Embryonic facial prominence (tissue), 1 donor: ENCODE data around the gene LILRA6.
"Not testable (repeated sequence)": the region's sequence is repeated elsewhere in the genome, so short reads cannot be mapped to it uniquely, and the experiment has no call there.

Experiments used
- DNase-seq: peaks from one replicate; pipeline ENCODE4 v3.0.0-alpha.2; 2016; ENCODE audit errors: extremely low spot score

The LILRA6 gene

GRCh38 chr19:54262470-54262869 lies 19.9 kb upstream of the LILRA6 start:
- DNase-seq: no peak

GRCh38 chr19:54262066-54262465 lies 19.5 kb upstream of the LILRA6 start:
- no peak for DNase-seq

DNA sequence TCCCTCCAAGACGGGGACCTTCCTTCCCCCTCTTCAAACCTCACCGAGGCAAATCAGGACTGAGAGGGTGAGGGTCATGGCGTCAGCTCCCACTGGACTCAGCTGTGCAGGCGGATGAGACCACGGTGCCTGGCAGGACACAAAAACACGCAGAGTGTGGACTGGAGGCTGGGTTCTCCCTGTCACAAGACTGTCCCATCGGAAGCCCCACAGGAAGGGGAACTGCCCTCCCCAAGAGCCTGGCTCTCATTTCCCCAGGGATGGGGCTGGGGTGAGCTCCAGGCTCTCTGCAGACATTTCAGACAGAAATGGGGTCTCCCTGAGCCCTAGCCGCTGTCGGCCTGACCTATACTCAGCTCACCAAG lies 14.5 kb upstream of the LILRA6 start, which contains the start of gene LILRB5:
Gene LILRB5, minus strand, starts transcription at position 158 of the 365 bp plus-strand sequence. Its CDS starts 80 bp downstream, at position 78.
- DNase-seq: no peak

DNA sequence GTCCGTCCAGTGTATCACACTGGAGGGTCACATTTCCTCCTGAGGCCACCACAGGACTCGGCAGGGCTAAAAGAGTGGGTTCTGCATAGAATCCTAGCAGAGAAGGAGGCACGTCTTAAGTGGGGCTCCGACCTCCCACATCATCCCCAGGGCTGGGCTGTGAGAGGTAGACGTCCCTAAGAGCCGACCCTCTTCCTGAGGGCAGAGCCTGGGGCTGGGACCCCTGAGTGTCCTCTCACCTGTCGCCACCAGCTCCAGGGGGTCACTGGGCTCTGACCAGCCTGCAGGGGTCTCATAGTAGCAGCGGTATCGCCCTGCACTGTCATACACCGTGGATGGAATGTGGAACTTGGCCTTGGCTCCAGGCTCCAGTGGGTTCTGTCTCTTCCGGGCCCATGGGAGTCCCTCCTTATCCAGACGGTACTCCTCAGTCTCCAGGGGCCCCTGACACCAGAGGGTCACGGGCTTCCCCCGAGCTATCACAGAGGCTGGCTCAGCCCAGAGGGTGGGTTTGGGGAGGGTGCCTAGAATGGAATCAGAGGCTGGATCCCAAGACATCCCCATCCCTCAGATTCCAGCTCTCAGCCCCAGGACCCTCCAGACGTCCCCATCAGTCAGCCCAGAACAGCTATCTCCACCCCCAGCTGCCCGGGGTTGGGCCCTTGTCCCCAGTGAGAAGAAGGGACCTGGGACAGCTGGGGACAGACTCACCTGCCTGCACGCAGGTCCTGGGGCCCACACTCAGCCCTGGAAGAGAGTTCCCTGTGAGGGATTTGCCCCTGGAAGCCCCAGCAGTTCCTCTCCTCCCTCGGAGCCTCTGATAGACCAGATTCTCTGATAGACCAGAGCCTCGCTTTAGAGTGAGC lies 13.9 kb upstream of the LILRA6 start:
- DNase-seq: no peak

- DNase-seq: no peak
Observed at GRCh38 chr19:54255105-54255775, 12.7 kb upstream of the LILRA6 start.

DNA sequence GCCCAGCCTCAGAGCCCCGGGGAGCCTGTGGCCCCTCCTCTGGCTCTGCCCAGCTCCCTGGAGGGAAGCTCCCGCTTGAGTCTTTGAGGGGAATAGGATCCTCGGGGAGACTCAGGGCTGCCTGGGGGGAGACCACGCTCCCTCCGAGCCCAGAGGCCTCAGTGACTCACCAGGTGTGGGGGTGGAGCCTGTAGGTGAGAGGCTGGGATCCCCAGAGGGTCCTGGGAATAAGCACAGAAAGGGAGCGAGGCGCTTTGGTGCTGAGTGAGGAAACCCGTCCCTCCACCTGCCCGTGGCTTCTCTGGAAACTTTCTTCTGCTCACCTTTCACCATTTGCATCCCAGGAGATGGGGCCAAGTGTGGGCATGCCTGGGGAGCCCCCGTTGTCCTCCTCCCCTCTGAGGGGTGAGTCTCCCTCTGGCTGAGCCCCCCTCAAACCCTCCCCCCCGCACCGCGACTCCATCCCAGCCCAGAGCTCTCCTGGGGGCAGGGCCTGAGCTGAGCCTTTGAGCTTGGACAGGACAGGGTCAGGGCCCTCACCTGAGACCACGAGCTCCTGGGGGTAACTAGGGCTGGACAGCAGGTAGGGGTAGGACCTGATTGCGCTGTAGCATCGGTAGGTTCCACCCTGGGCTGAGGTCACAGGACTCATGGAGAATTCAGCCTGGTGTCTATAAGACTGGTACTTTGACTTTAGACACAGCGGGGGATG lies 11.8 kb upstream of the LILRA6 start:
- no peak for DNase-seq

- no peak for DNase-seq
Observed at GRCh38 chr19:54253331-54254194, 11.0 kb upstream of the LILRA6 start.

GRCh38 chr19:54252845-54253244 lies 10.3 kb upstream of the LILRA6 start:
- no peak for DNase-seq

DNA sequence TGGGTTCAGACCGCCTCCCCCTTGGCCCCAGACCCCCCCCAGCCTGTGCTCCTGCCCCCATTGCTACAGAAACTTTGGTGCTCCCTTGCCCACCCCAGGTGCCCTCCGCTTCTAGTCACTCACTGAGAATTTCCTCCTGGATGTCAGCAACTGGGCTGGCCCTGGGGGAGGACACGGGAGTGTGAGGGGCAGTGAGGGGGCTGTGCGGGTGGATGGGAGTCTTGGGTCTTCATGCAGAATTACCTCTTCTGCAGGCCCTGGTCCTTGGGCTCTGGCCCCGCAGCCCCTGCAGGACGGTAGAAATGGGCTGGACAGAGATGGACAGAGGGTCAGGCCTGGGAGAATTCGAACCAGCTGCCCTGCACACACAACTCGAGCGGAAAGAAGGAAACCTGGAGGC lies 9.7 kb upstream of the LILRA6 start:
- DNase-seq: no peak

GRCh38 chr19:54248016-54248601 lies 5.5 kb upstream of the LILRA6 start:
- no peak for DNase-seq

DNA sequence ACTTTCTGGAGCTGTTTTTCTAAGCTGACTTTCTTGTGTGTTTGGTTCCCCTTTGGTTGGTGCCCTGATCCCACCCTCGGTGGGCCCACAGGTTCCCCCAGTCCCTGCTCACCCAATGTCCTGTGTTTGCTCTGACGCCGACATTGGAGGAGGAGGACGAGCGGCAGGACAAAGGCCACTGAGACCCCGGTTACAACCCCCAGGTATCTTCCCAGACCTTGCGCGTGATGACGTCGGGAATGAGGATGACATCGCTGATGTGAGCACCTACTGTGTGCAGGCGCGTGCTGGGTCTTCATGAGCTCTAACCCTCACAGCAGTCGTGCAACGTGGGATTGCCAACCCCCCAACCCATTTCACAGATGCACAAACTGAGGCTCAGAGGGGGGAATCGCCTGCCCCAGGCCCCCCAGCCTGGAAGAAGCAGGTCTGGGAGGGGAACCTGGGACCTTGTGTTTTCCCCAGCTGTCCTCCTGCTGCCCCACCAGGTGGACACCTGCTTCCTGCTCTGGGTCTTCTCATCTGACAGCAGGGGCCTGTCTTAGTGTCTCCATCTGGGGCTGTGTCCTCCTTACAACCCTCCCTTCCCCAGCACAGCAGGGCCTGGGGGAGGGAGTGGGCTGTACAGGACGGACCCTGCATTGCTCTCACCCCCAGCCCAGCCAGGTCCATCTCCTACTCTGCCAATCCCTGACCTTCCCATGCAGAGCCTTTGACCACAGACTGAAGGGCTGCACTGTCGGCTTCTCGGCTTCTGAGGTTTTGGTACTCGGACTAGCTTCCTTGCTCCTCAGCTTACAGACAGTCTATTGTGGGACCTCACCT lies 4.7 kb upstream of the LILRA6 start:
- DNase-seq: no peak

DNA sequence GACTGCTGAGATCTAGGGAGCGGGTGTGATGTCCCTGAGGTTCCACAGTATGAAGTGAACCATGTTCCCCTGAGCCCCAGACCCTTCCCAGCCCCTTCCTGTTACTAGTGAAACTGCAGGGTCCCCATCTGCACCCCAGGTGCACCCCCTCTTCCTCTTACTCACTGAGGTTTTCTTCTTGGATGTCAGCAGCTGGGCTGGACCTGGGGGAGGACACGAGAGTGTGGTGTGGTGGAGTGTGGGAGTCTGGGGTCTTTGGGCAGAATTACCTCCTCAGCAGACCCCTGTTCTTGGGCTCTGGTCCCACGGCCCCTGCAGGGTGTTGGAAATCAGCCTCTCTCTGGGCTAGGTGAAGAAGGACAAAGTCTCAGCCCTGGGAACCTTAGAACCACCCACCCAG lies 3.3 kb upstream of the LILRA6 start:
- DNase-seq: no peak

DNA sequence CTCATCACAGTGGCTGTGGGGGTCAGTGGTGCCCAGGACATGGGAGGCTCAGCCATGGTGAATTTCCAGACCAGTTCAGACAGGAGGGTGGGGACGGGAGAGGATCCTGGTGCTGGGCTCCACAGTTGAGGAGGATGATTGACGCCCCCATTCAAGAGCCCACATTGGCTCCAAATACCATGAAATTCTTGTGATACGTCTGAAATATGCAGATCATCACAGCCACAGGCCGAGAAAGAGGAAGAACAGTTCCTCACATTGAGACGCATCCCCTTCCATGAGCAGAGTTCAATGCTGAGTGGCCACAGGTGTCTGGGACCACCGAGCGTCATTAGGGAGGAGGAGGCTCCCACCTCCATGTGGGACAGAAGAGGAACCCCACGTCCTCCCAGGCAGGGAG lies 1.2 kb upstream of the LILRA6 start:
- DNase-seq: not testable (repeated sequence)

GRCh38 chr19:54242234-54242633 lies 356 bp downstream of the LILRA6 start:
- DNase-seq: not testable (repeated sequence)

GRCh38 chr19:54240372-54241336 lies 1.9 kb downstream of the LILRA6 start:
- DNase-seq: not testable (repeated sequence)

- DNase-seq: not testable (repeated sequence)
Observed at GRCh38 chr19:54239491-54240371, 2.9 kb downstream of the LILRA6 start.

GRCh38 chr19:54233941-54234340 lies 8.6 kb downstream of the LILRA6 start:
- DNase-seq: no peak
